KOPT-K1 (cell line): ENCODE results near the gene KCTD21.

Experiments used
- H3K27ac ChIP-seq: fragments of 200-600 bp; sonication (generic); 2 replicates; pipeline ENCODE4 v1.5.1; 2016; ENCODE audit warnings: antibody characterized with exemption, mild to moderate bottlenecking, low read depth, low read length; ENCODE audit not compliant: poor library complexity, severe bottlenecking
- H3K36me3 ChIP-seq: fragments of 200-600 bp; sonication (generic); 2 replicates; pipeline ENCODE4 v1.5.1; 2017; ENCODE audit warnings: antibody characterized with exemption, mild to moderate bottlenecking, low read length, moderate library complexity; ENCODE audit not compliant: insufficient read depth
- H3K9me3 ChIP-seq: fragments of 200-600 bp; sonication (generic); 2 replicates; pipeline ENCODE4 v1.5.1; 2017; ENCODE audit warnings: antibody characterized with exemption, low read length, mild to moderate bottlenecking; ENCODE audit not compliant: insufficient read depth, poor library complexity, severe bottlenecking

KCTD21 gene

GRCh38 chr11:78197816-78198215 lies 9.4 kb upstream of the KCTD21 start:
- Histone ChIP-seq H3K36me3 (no peaks in the 10 kb centered on the region), H3K27ac (no peak overlapping the region), H3K9me3 (no peaks in the 10 kb centered on the region)

GRCh38 chr11:78196661-78197091 lies 8.2 kb upstream of the KCTD21 start:
- H3K9me3 ChIP-seq: no peaks in the 10 kb centered on the region
- H3K36me3 ChIP-seq: no peaks in the 10 kb centered on the region
- H3K27ac ChIP-seq: no peak overlapping the region

DNA sequence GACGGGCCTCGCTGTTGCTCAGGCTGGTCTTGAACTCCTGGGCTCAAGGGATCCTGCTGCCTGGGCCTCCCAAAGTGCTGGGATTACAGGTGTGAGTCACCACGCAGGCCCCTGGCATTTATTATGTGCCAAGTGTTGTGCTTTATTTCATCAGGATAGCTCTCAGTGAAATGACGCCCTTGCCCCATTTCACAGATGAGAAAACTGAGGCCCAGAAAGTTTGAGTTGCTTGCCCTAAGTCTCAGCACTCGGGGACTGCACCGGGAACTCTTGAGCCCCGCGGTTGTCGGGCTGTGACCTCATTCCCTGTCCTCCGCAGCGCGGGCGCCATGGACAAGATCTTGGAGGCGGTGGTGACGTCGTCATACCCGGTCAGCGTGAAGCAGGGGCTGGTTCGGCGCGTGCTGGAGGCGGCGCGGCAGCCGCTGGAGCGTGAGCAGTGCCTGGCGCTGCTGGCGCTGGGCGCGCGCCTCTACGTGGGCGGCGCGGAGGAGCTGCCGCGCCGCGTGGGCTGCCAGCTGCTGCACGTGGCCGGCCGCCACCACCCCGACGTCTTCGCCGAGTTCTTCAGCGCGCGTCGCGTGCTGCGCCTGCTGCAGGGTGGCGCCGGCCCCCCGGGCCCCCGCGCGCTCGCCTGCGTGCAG lies 7.6 kb upstream of the KCTD21 start:
- H3K36me3 ChIP-seq: no peaks in the 10 kb centered on the region
- H3K9me3 ChIP-seq: no peaks in the 10 kb centered on the region
- no peak overlapping the region for H3K27ac ChIP-seq

- Histone ChIP-seq H3K27ac (no peak overlapping the region), H3K9me3 (no peaks in the 10 kb centered on the region), H3K36me3 (no peaks in the 10 kb centered on the region)
These were observed 6.1 kb upstream of the KCTD21 start for GRCh38 chr11:78194490-78194889.

DNA sequence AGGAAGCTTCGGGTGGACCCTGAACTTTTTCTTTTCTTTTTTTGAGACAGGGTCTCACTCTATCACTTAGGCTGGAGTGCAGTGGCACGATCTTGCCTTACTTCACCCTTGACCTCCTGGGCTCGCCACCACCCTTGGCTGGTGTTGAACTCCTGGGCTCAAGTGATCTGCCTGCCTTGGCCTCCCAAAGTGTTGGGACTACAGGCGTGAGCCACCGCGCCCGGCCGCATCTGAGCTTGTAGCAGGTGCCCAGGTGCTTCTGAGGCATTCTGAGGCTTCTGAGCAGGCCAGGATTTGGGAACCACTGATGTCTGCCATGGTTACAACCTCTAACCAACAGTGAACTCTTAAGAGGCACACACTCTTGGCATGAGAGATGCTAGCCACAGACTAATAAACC lies 5.4 kb upstream of the KCTD21 start:
- Histone ChIP-seq H3K36me3 (no peaks in the 10 kb centered on the region), H3K9me3 (no peaks in the 10 kb centered on the region)

DNA sequence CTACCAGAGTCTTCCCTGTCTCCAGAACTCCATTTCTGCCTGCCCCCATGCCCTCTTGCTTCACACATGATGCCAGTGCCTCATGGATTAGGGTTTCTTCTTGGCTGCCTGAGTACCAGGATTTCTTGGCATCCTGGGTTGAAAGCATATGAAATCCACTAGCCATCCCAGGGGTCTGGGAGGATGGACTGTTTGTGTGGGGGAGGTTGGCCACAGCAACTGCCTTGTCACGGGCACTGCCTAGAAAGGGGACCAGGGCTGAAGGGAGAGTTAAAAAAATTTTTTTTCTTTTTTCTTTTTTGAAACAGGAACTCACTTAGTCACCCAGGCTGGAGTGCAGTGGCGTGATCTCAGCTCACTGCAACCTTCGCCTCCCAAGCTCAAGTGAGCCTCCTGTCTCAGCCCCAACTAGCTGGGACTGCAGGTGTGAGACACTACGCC lies 4.5 kb upstream of the KCTD21 start:
- Histone ChIP-seq H3K9me3 (no peaks in the 10 kb centered on the region), H3K27ac (no peak overlapping the region), H3K36me3 (no peaks in the 10 kb centered on the region)

More for the DNA sequence above, 5.4 kb upstream of the KCTD21 start:
- H3K27ac ChIP-seq: no peak overlapping the region

DNA sequence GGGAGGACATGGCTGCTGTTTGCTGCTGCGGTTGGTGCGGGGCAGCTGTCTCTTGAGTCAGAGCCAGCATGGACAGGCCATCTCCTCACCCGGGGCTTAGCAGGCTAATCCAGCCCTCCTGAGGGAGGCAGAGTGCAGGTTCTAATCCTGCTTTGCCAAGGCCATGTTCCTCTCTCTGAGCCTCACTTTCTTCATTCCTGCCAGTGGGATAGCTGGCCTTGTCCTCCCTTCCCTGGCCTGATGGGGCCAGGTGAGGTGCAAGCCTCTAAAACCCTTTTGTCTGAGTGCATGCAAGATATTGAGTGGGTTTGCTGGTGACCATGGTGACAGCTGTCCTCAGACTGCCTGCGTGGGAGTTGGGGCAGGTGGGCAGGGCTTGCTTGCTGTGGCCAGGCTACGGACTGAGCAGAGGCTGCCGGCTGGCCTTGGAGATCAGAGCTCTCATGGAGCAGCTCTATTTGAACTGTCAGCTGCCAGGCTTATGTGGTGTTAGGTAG lies 3.8 kb upstream of the KCTD21 start:
- no peaks in the 10 kb centered on the region for H3K9me3 ChIP-seq
- no peak overlapping the region for H3K27ac ChIP-seq
- H3K36me3 ChIP-seq: no peaks in the 10 kb centered on the region

- Histone ChIP-seq H3K27ac (no peak overlapping the region), H3K36me3 (no peaks in the 10 kb centered on the region), H3K9me3 (no peaks in the 10 kb centered on the region)
These were observed 2.6 kb upstream of the KCTD21 start for GRCh38 chr11:78190871-78191538.

GRCh38 chr11:78190374-78190773 lies 1.9 kb upstream of the KCTD21 start:
- H3K27ac ChIP-seq: no peak overlapping the region

GRCh38 chr11:78189851-78190250 lies 1.4 kb upstream of the KCTD21 start:
- Histone ChIP-seq H3K27ac (no peak overlapping the region), H3K9me3 (no peaks in the 10 kb centered on the region), H3K36me3 (no peaks in the 10 kb centered on the region)

More at GRCh38 chr11:78190374-78190773, 1.9 kb upstream of the KCTD21 start:
- H3K36me3 ChIP-seq: no peaks in the 10 kb centered on the region
- H3K9me3 ChIP-seq: no peaks in the 10 kb centered on the region

- Histone ChIP-seq H3K36me3 (no peaks in the 10 kb centered on the region), H3K27ac (peak overlapping the region; percentile 66), H3K9me3 (no peaks in the 10 kb centered on the region)
These were observed 823 bp upstream of the KCTD21 start for GRCh38 chr11:78189174-78189724.

DNA sequence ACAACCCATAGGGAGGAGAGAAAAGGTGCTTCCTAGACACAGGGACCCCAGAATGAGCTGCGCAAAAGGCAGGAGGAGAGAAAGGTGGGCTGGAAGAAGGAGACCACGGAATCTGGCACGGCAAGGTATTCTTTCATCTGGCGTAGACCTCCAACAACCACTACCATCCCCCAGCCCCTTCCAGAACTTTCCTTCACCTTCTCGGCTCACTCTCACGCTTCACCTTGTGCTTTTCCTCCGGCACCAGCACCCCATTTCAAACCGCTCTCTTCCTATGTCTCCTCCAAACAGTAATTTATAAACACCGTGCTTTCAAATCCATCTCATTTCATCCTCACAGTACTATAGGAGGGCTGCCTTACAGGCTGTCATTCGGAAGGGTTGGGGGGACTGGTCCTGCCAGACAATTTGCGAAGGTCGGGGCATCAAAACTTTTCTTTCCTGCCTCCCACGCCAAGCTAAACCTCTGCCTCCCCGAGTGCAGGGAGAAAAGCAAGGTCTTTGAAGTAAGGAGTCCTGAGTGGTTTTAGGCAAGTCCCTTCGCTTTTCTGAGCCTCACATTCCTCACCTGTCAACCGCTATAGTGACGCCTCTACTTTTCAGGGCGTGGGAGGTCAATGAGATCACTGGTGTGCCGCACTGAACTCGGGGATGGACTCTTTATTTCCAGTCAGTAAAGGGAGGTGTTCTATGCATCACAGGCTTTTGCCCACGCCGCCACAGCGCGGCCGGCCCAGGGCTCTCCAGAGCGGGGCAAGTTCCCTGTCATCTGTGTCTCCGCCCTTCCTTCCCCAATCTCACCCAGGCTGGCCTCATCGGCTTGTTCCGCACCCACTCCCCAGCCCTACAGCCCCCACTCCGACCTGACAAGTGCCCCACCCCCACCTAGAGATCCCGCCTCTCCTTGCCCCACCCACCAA lies 800 bp downstream of the KCTD21 start:
- Histone ChIP-seq H3K9me3 (no peaks in the 10 kb centered on the region), H3K36me3 (no peaks in the 10 kb centered on the region), H3K27ac (peak overlapping the region; percentile 66)

- H3K27ac ChIP-seq: no peak overlapping the region
- no peaks in the 10 kb centered on the region for H3K9me3 ChIP-seq
- no peaks in the 10 kb centered on the region; the same call in 1 of the 2 replicates for H3K36me3 ChIP-seq
These were observed 7.2 kb downstream of the KCTD21 start for GRCh38 chr11:78181185-78181584.

- H3K27ac ChIP-seq: no peak overlapping the region
- no peaks in the 10 kb centered on the region; the same call in 1 of the 2 replicates for H3K36me3 ChIP-seq
These were observed 7.7 kb downstream of the KCTD21 start for GRCh38 chr11:78180751-78181150.

More at GRCh38 chr11:78180751-78181150, 7.7 kb downstream of the KCTD21 start:
- no peaks in the 10 kb centered on the region for H3K9me3 ChIP-seq
